CD14-positive monocyte (primary cell): ENCODE measurements around the gene SIMC1. TPM values are rescaled to one million over a fixed set of nuclear protein-coding genes. Genes with fewer than 3 reads are reported as not detected.

Experiments
- DNase-seq, 3 donors: peaks; one replicate each; pipeline ENCODE4 v3.0.0-alpha.2; 2011 to 2022
- H2AFZ ChIP-seq: 2 replicates; pipeline ENCODE4 v1.6.0; 2012; ENCODE audit warnings: mild to moderate bottlenecking, low read depth, low read length, inconsistent platforms; ENCODE audit not compliant: insufficient read depth, poor library complexity, severe bottlenecking
- H3K27ac ChIP-seq, 2 donors: 1 replicate in 1 of 2; 2 replicates in 1 of 2; pipeline ENCODE4 v1.5.1; 2012 to 2013; ENCODE audit warnings: low read length in 2 of 2, control low read depth in 1 of 2, inconsistent platforms in 1 of 2, low read depth in 1 of 2, mild to moderate bottlenecking in 1 of 2
- H3K27me3 ChIP-seq, 2 donors: one replicate each; pipeline versions ENCODE4 v1.6.0 to v1.6.1; 2011 to 2013; ENCODE audit warnings: low read length in 2 of 2; ENCODE audit not compliant: control insufficient read depth in 2 of 2, insufficient read depth in 2 of 2
- H3K36me3 ChIP-seq, 2 donors: replicated peaks in 1 of 2; 1 replicate in 1 of 2; 2 replicates in 1 of 2; pipeline versions ENCODE4 v1.5.1 to v1.6.1; 2012 to 2013; ENCODE audit warnings: low read length in 2 of 2, control low read depth in 1 of 2, inconsistent platforms in 1 of 2, mild to moderate bottlenecking in 1 of 2; ENCODE audit not compliant: insufficient read depth in 2 of 2, control insufficient read depth in 1 of 2
- H3K4me1 ChIP-seq, 2 donors: 1 replicate in 1 of 2; 2 replicates in 1 of 2; pipeline versions ENCODE4 v1.5.1 to v1.6.1; 2012 to 2013; ENCODE audit warnings: low read length in 2 of 2, control low read depth in 1 of 2, inconsistent platforms in 1 of 2, mild to moderate bottlenecking in 1 of 2, moderate library complexity in 1 of 2; ENCODE audit not compliant: insufficient read depth in 2 of 2, control insufficient read depth in 1 of 2
- H3K4me2 ChIP-seq: replicated peaks from 2 replicates; pipeline ENCODE3; 2012; ENCODE audit warnings: low read length, moderate library complexity, mild to moderate bottlenecking; ENCODE audit not compliant: poor library complexity, severe bottlenecking; ENCODE audit errors: extremely low read depth
- H3K4me3 ChIP-seq, 3 experiments: fragments of 200-600 bp in 1 of 3; sonication (generic) in 1 of 3; replicated peaks in 1 of 3; 1 replicate in 2 of 3; 2 replicates in 1 of 3; pipeline ENCODE4 v1.5.1; 2011 to 2013; ENCODE audit warnings: low read length in 3 of 3, mild to moderate bottlenecking in 3 of 3, control low read depth in 2 of 3, low read depth in 2 of 3, inconsistent platforms in 1 of 3, moderate library complexity in 1 of 3
- H3K79me2 ChIP-seq: 2 replicates; pipeline ENCODE4 v1.6.0; 2012; ENCODE audit warnings: mild to moderate bottlenecking, control low read depth, inconsistent platforms, low read length, moderate library complexity; ENCODE audit not compliant: insufficient read depth
- H3K9ac ChIP-seq: 2 replicates; pipeline ENCODE4 v1.6.0; 2017; ENCODE audit warnings: low read length, mild to moderate bottlenecking; ENCODE audit not compliant: insufficient read depth, poor library complexity, severe bottlenecking
- H3K9me3 ChIP-seq, 2 donors: replicated peaks in 1 of 2; 1 replicate in 1 of 2; 2 replicates in 1 of 2; pipeline versions ENCODE4 v1.5.1 to v1.6.1; 2012 to 2013; ENCODE audit warnings: low read length in 2 of 2, control low read depth in 1 of 2; ENCODE audit not compliant: control insufficient read depth in 1 of 2, insufficient read depth in 1 of 2
- H4K20me1 ChIP-seq: 2 replicates; pipeline ENCODE4 v1.6.0; 2012; ENCODE audit warnings: mild to moderate bottlenecking, low read length, control low read depth, moderate library complexity; ENCODE audit not compliant: insufficient read depth
- H3K27ac Mint-ChIP-seq, 7 donors: one replicate each; pipeline ENCODE4 v1.8.0; 2020; ENCODE audit warnings: mild to moderate bottlenecking in 7 of 7, mixed read lengths in 7 of 7, moderate library complexity in 6 of 7, inconsistent platforms in 2 of 7
- H3K27me3 Mint-ChIP-seq, 3 donors: one replicate each; pipeline ENCODE4 v1.8.0; 2021 to 2022; ENCODE audit warnings: low read depth in 3 of 3, mild to moderate bottlenecking in 3 of 3, mixed read lengths in 3 of 3, moderate library complexity in 3 of 3, inconsistent platforms in 1 of 3
- H3K36me3 Mint-ChIP-seq, 2 donors: one replicate each; pipeline ENCODE4 v1.8.0; 2020; ENCODE audit warnings: mixed read lengths in 2 of 2, inconsistent platforms in 1 of 2, mild to moderate bottlenecking in 1 of 2
- H3K4me1 Mint-ChIP-seq: one replicate; pipeline ENCODE4 v1.8.0; 2020; ENCODE audit warnings: mild to moderate bottlenecking, mixed read lengths
- H3K4me3 Mint-ChIP-seq, 2 donors: one replicate each; pipeline ENCODE4 v1.8.0; 2020; ENCODE audit warnings: mild to moderate bottlenecking in 2 of 2, mixed read lengths in 2 of 2, moderate library complexity in 1 of 2
- H3K9me3 Mint-ChIP-seq, 7 donors: one replicate each; pipeline ENCODE4 v1.8.0; 2020 to 2022; ENCODE audit warnings: mixed read lengths in 7 of 7, mild to moderate bottlenecking in 6 of 7, moderate library complexity in 6 of 7, inconsistent platforms in 2 of 7
- CTCF ChIP-seq: fragments of 200-600 bp; IDR thresholded peaks from one replicate; pipeline ENCODE4 v1.8.0; 2022; ENCODE audit warnings: antibody characterized with exemption, mild to moderate bottlenecking
- WGBS: methylation state at CpG from one replicate; pipeline ENCODE4 v1.1.5; 2013; ENCODE audit warnings: missing lambda C conversion rate; ENCODE audit not compliant: insufficient coverage; 5-methylcytosine and 5-hydroxymethylcytosine counted together
- intact Hi-C, 2 donors: fragments of 100-400 bp; cut with micrococcal nuclease; formaldehyde crosslinking; loops; one replicate each; pipeline versions ENCODE4 v1.15.0 to v1.15.1; 2023
- polyA plus RNA-seq, 3 donors: library from polyadenylated mRNA; depleted of rRNA in 1 of 3; unstranded in 2 of 3; stranded (reverse) in 1 of 3; fragments of 300-500 nt in 2 of 3; fragments of >200 nt in 1 of 3; fragmentation: Illumina TruSeq in 2 of 3; gene quantifications; 1 replicate in 2 of 3; 2 replicates in 1 of 3; pipeline ENCODE4 v1.2.3, GENCODE V29; 2012 to 2021

The SIMC1 gene
- polyA plus RNA-seq, 3 donors = 2.3 to 8.4 (median 3.7) TPM

- Mint-ChIP-seq H3K36me3 (peaks cover 0 to 3% of the 10 kb centered on the region in 2 donors), H3K4me3 (peak within 1 kb of the TSS; percentile 72 to 84), H3K4me1 (peaks cover 22% of the 10 kb centered on the region), H3K27me3 (peaks cover 34 to 50% (median 42%) of the 10 kb centered on the region in 3 donors), H3K9me3 (peaks cover 0 to 20% (median 4%) of the 10 kb centered on the region in 7 donors), H3K27ac (no peak within 1 kb of the TSS)
- Histone ChIP-seq H3K4me1 (peaks cover 23 to 37% of the 10 kb centered on the region in 2 donors), H3K27ac (no peak within 1 kb of the TSS), H3K9ac (peak within 1 kb of the TSS; percentile 28), H2AFZ (peak within 1 kb of the TSS; percentile 81), H3K36me3 (no peaks in the 10 kb centered on the region), H3K4me2 (peak within 1 kb of the TSS; percentile 74), H3K9me3 (no peaks in the 10 kb centered on the region), H3K79me2 (peaks cover 9% of the 10 kb centered on the region), H4K20me1 (no peaks in the 10 kb centered on the region), H3K27me3 (peaks cover 20 to 46% of the 10 kb centered on the region in 2 donors), H3K4me3 (peak within 1 kb of the TSS; percentile 41 to 72 (median 54))
- WGBS = under 1% methylated on average over 93 of the region's 108 CpGs
- no peak for TF ChIP-seq CTCF
- peak in 1 of 3 donors; percentile 17 for DNase-seq
- intact Hi-C loops = no loop called here
Observed at GRCh38 chr5:176365351-176366231, 127.4 kb downstream of the SIMC1 start, which contains the start of gene ARL10. TSS of gene ARL10 (plus strand) at chr5:176365487. CDS start at chr5:176365564, 77 bp downstream.

- peak overlapping the region; percentile 56 to 83 for H3K4me3 Mint-ChIP-seq
- no peak for TF ChIP-seq CTCF
- Histone ChIP-seq H3K4me1 (peaks cover 17 to 29% of the 10 kb centered on the region in 2 donors), H3K27me3 (peaks cover 20 to 46% of the 10 kb centered on the region in 2 donors), H3K9me3 (no peaks in the 10 kb centered on the region), H3K9ac (peak overlapping the region; percentile 28), H2AFZ (peak overlapping the region; percentile 81), H3K4me3 (peak overlapping the region in 1 of 3 experiments; percentile 72), H3K36me3 (no peaks in the 10 kb centered on the region), H3K4me2 (peak overlapping the region; percentile 74), H3K79me2 (peaks cover 2% of the 10 kb centered on the region), H4K20me1 (no peaks in the 10 kb centered on the region), H3K27ac (no peak overlapping the region)
- 87% methylated on average over 37 of the region's 38 CpGs for WGBS
- no peak for DNase-seq
- peaks cover 0 to 3% of the 10 kb centered on the region in 2 donors for H3K36me3 Mint-ChIP-seq
- H3K9me3 Mint-ChIP-seq = peaks cover 0 to 20% (median 4%) of the 10 kb centered on the region in 7 donors
- intact Hi-C loops = no loop called here
- no peak overlapping the region for H3K27ac Mint-ChIP-seq
- H3K27me3 Mint-ChIP-seq = peaks cover 34 to 50% (median 42%) of the 10 kb centered on the region in 3 donors
- peaks cover 17% of the 10 kb centered on the region for H3K4me1 Mint-ChIP-seq
Observed at GRCh38 chr5:176366232-176366894, 128.1 kb downstream of the SIMC1 start.
